GM10248 (cell line): ENCODE results near the gene AEBP1.

ENCODE experiments used
- CTCF ChIA-PET: fragments of 300-600 bp; sonication (Branson Sonifier 250); formaldehyde crosslinking; extraction: SDS; loops from one replicate; lab custom pipeline; 2021; ENCODE audit warnings: antibody characterized with exemption; lab: Yijun Ruan, JAX
- POLR2A ChIA-PET: fragments of 350-650 bp; sonication (Branson Sonifier 250); formaldehyde crosslinking; extraction: SDS; loops from one replicate; lab custom pipeline; 2020; ENCODE audit warnings: antibody characterized with exemption; lab: Yijun Ruan, JAX
- DNase-seq: peaks from one replicate; pipeline ENCODE4 v3.0.0; 2012; ENCODE audit errors: extremely low spot score
- CTCF ChIP-seq: IDR thresholded peaks from 2 replicates; pipeline ENCODE4 v1.5.1; 2012; ENCODE audit warnings: mild to moderate bottlenecking, low read depth; ENCODE audit errors: extremely low read depth, missing control alignments, control extremely low read depth

Gene AEBP1

GRCh38 chr7:44072364-44073231 is 31.5 kb upstream of the AEBP1 start:
- POLR2A ChIA-PET = interaction anchor here (0.5 kb wide), 1 partner anchor 28 kb away, joined by 3 read pairs; the partner anchor contains the start of gene DBNL
- CTCF ChIA-PET = interaction anchor here (0.7 to 2.8 kb wide), 9 partner anchors 8 to 50 kb away, joined by 3 to 13 read pairs (median 3); no protein-coding TSS in a partner anchor
- TF ChIP-seq CTCF = peak; percentile 64
- peak; percentile 60 for DNase-seq

- no peak for TF ChIP-seq CTCF
- ChIA-PET POLR2A (no interaction called here), CTCF (no interaction called here)
- peak; percentile 82 for DNase-seq
Measured at GRCh38 chr7:44073664-44074348, 30.3 kb upstream of the AEBP1 start.

DNA sequence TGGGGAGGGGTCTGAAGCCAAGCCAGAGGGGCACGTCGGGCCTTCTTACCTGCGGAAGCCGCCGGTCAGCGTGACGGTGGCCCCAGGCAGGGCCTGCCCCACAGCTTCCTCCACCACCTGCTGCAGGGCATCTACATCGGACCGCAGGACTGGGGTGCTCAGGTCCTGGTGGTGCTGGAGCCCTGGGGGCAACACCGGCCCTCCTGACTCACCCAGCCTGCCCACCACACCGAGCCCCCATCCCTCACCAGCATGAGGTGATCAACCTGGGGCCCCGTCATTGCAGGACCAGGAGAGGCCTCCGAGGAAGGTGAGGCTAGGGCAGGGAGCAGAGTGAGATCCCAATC is 29.8 kb upstream of the AEBP1 start:
- DNase-seq = no peak
- ChIA-PET POLR2A (no interaction called here), CTCF (interaction anchor here (1.3 kb wide), 1 partner anchor 9 kb away, joined by 7 read pairs; the partner anchor contains the start of gene PGAM2)
- no peak for TF ChIP-seq CTCF

GRCh38 chr7:44075296-44076075 is 28.7 kb upstream of the AEBP1 start:
- no peak for DNase-seq
- TF ChIP-seq CTCF = no peak
- POLR2A ChIA-PET = no interaction called here
- CTCF ChIA-PET = interaction anchor here (0.9 to 1.4 kb wide), 4 partner anchors 10 to 121 kb away, joined by 3 to 7 read pairs (median 4); partner anchors contain the start of gene PGAM2

DNA sequence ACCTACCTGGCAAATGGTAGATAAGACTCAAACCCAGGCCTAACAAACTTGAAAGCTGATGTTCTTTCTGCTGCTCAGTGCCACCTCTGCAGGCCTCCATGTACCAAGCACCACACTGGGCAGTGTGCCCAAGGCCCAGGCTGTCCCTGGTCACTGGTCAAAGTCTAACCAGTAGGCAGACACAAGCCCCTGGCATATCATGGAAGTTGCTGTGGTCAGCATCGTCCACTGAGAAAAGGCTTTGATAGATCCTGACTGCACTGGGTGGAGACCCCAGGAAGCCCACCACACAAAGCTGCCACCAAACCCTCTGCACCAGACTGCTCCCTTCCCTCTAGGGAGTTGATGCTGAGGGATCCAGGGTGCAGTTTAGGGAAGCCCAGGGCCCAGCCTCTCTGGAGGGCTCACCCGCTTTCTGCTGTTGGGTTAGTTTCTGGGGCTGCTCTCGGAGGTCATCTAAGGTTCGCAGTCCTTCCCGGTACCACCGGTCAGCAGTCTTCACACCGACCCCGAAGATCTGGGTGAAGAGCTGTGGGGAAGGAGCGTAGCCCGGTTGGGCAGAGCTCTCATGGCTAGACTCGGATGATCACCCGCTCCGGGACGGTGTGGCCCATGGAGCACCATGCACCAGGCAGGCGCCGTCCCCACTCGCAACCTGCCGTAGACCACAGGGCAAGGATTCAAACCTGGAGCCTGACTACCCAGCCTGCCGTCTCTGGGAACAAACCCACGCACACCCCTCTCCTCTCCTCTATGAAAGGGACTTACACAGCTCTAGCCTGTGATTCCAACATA is 27.8 kb upstream of the AEBP1 start:
- TF ChIP-seq CTCF = no peak
- POLR2A ChIA-PET = interaction anchor here (0.5 kb wide), 1 partner anchor 65 kb away, joined by 5 read pairs; no protein-coding TSS in a partner anchor
- DNase-seq = no peak
- CTCF ChIA-PET = interaction anchor here (0.9 to 1.4 kb wide), 2 partner anchors 10 to 120 kb away, joined by 3 read pairs; no protein-coding TSS in a partner anchor
